GM10248 (cell line): Measurements from ENCODE around the gene UQCR11.

Experiments
- CTCF ChIA-PET: fragments of 300-600 bp; sonication (Branson Sonifier 250); formaldehyde crosslinking; extraction: SDS; loops from one replicate; lab custom pipeline; 2021; ENCODE audit warnings: antibody characterized with exemption; lab: Yijun Ruan, JAX
- POLR2A ChIA-PET: fragments of 350-650 bp; sonication (Branson Sonifier 250); formaldehyde crosslinking; extraction: SDS; loops from one replicate; lab custom pipeline; 2020; ENCODE audit warnings: antibody characterized with exemption; lab: Yijun Ruan, JAX
- DNase-seq: peaks from one replicate; pipeline ENCODE4 v3.0.0; 2012; ENCODE audit errors: extremely low spot score
- TF ChIP-seq, protein P1 (sequence below): IDR thresholded peaks from 2 replicates; pipeline ENCODE4 v1.5.1; 2012; ENCODE audit warnings: mild to moderate bottlenecking, low read depth; ENCODE audit errors: extremely low read depth, missing control alignments, control extremely low read depth

UQCR11 gene

DNA sequence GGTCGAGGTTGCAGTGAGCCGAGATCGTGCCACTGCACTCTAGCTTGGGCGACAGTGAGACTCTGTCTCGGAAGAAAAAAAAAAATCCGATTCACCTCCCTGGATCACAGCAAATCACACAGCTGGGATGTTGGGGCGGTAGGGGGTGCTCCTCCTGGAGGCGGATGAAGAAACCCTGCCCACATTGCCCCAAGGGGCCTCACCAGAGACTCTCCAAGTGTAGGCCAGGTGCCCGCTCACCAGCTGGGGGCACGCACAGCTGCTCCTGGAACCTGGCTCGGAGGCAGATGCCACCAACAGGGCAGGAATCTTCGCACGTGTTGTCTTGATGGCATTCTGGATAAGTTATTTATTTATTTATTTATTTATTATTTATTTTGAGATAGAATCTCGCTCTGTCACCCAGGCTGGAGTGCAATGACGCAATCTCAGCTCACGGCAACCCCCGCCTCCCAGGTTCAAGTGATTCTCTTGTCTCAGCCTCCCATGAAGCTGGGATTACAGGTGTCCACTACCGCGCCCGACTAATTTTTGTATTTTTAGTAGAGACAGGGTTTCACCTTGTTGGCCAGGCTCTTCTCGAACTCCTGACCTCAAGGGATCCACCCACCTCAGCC, 3.1 kb downstream of the UQCR11 start:
- POLR2A ChIA-PET = interaction anchor here (0.6 kb wide), 1 partner anchor 9 kb away, joined by 3 read pairs; no protein-coding TSS in a partner anchor
- CTCF ChIA-PET = interaction anchor here (1.4 to 1.9 kb wide), 2 partner anchors 9 to 56 kb away, joined by 5 to 6 read pairs; partner anchors contain the start of gene MBD3

DNA sequence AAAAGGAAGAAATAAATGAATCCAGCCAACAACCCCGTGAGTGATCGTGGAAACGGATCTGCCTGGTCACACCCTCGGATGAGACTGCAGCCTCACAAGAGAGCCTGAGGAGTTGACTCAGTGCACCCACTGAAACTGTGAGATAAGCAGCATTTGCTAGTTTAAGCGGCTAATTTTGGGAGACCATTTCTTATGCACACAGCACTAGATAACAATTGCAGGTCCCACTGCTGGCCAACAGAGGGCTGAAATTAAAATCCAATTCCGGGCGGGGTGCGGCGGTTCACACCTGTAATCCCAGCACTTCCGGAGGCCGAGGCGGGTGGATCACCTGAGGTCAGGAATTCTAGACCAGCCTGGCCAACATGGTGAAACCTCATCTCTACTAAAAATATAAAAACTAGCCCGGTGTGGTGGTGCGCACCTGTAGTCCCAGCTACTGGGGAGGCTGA, 3.6 kb downstream of the UQCR11 start:
- DNase-seq = no peak
- POLR2A ChIA-PET = interaction anchor here (0.6 kb wide), 1 partner anchor 8 kb away, joined by 3 read pairs; no protein-coding TSS in a partner anchor
- CTCF ChIA-PET = interaction anchor here (0.8 to 1.9 kb wide), 3 partner anchors 9 to 70 kb away, joined by 3 to 6 read pairs (median 5); partner anchors contain the start of gene MBD3
- TF ChIP-seq, protein P1, sequence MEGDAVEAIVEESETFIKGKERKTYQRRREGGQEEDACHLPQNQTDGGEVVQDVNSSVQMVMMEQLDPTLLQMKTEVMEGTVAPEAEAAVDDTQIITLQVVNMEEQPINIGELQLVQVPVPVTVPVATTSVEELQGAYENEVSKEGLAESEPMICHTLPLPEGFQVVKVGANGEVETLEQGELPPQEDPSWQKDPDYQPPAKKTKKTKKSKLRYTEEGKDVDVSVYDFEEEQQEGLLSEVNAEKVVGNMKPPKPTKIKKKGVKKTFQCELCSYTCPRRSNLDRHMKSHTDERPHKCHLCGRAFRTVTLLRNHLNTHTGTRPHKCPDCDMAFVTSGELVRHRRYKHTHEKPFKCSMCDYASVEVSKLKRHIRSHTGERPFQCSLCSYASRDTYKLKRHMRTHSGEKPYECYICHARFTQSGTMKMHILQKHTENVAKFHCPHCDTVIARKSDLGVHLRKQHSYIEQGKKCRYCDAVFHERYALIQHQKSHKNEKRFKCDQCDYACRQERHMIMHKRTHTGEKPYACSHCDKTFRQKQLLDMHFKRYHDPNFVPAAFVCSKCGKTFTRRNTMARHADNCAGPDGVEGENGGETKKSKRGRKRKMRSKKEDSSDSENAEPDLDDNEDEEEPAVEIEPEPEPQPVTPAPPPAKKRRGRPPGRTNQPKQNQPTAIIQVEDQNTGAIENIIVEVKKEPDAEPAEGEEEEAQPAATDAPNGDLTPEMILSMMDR = no peak

More for the DNA sequence above, 3.1 kb downstream of the UQCR11 start:
- DNase-seq = no peak
- TF ChIP-seq, protein P1 = no peak

DNA sequence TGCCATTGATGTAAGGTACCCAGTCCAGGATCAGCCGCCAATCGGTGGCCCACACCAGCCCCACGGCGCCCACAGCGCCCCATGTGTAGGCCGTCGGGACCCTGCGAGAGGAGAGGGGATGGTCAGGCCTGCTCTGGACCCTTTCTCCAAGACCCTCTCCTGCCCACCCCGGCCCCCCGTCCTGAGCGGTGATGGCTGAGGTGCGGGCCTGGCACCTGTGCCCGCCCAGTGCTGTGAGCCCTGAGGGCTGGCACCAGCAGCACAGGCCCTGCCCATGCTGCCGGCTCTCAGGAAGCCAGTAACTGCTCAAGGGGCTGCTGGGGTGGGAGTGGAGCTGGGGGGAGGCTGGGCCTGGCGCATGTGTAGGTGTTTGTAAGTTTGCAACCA, 5.8 kb downstream of the UQCR11 start:
- DNase-seq = no peak
- CTCF ChIA-PET = interaction anchor here (0.9 to 3.0 kb wide), 3 partner anchors 11 to 73 kb away, joined by 3 to 10 read pairs (median 3); no protein-coding TSS in a partner anchor
- POLR2A ChIA-PET = no interaction called here
- TF ChIP-seq, protein P1 = no peak

DNA sequence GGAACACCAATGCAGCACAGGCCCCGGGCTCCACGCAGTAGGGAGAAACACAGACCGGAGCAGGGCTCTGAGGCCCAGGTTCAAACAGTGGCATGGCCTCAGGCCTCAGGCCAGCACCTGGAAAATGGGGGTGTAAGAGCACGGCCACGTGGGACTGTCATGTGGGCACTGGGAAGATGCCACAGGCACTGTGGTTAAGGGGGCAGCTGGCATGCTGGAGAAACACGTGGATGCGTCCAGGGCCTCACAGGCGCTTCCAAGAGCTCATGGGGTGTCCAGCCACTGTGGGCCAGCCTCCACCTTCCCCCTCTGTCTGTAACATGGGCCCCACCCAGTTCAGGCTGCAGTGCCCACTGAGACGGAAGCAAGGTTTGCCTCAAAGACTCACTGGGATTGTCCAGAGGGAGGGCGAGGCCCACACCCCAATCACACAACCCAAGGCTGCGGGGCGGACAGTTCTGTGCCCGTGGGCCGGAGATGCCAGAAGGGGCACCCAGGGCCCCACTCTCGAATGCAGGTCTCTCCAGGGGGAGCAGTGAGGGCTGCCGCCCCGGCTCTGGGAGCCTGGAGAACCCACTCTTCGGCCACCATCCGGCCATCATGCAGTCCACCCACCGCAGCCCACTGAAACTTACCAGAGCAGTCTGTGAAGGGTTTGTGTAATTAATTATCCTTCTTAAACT, 6.3 kb downstream of the UQCR11 start:
- TF ChIP-seq, protein P1 = no peak
- no peak for DNase-seq
- CTCF ChIA-PET = interaction anchor here (0.9 to 3.0 kb wide), 3 partner anchors 11 to 73 kb away, joined by 3 to 10 read pairs (median 3); no protein-coding TSS in a partner anchor
- POLR2A ChIA-PET = no interaction called here

DNA sequence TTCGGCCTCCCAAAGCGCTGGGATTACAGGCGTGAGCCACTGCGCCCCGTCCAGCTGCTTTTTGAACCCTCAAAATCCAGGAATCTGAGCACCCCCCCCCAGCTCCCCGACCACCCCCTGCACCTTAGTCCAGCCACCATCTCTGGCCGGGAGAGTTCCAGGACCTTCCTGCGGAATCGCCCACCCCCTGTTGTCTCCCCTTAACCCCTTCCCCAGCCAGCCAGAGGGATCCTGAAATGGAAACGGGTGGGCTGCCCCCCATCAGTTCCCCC, 11.8 kb downstream of the UQCR11 start:
- POLR2A ChIA-PET = interaction anchor here (0.6 to 0.7 kb wide), 2 partner anchors 8 to 256 kb away, joined by 3 read pairs; no protein-coding TSS in a partner anchor

More for the DNA sequence above, 11.8 kb downstream of the UQCR11 start:
- TF ChIP-seq, protein P1 = no peak
- DNase-seq = no peak
- CTCF ChIA-PET = interaction anchor here (0.9 to 1.5 kb wide), 6 partner anchors 9 to 174 kb away, joined by 3 to 6 read pairs (median 4); no protein-coding TSS in a partner anchor
